Measurements from ENCODE around the gene IER5. TPM values are rescaled to one million over a fixed set of nuclear protein-coding genes. Genes with fewer than 3 reads are reported as not detected.

The IER5 gene
- total and polyA plus RNA-seq, 2 of the 13 experiments (the other 11 are each of a cell fraction or from before 2014, with no cell fraction given) = 2.5 to 3.5 TPM

DNA sequence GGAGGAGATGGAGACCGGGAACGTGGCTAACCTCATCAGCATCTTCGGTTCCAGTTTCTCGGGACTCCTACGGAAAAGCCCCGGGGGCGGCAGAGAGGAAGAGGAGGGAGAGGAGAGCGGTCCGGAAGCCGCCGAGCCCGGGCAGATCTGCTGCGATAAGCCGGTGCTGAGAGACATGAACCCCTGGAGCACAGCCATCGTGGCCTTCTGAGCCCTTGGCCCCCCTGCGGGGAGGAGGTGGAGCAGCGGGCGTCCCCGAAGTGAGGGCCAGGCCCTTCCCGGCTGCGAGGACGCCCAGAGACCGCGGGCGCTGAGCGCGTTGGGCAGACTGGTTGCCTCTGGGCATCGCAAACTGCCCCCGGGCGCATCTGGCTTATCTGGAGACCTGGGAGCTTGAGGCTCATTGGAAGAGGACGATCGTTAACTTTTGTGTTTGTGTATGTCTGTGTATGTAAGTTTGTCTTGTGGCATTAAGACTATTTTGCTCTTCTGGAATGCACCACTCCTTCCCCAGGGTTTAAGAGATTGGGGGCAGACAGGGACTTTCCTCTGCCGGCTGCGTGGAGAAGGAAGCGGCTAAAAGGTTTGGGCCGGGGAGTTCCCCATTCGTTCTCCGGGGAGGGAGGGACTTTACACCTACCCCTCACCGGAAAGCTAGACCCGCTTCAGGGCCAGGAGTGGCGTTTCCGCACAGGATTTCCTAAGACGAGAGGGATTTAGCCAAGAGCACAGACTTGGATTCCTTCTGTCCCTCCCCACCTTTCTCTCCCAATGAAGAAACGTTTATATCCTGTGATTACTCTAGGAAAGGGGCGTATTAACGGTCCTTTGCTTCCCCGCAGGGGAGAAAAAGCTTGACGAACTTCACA lies 1.4 kb downstream of the IER5 start (continued):
- TF ChIP-seq, protein P1, sequence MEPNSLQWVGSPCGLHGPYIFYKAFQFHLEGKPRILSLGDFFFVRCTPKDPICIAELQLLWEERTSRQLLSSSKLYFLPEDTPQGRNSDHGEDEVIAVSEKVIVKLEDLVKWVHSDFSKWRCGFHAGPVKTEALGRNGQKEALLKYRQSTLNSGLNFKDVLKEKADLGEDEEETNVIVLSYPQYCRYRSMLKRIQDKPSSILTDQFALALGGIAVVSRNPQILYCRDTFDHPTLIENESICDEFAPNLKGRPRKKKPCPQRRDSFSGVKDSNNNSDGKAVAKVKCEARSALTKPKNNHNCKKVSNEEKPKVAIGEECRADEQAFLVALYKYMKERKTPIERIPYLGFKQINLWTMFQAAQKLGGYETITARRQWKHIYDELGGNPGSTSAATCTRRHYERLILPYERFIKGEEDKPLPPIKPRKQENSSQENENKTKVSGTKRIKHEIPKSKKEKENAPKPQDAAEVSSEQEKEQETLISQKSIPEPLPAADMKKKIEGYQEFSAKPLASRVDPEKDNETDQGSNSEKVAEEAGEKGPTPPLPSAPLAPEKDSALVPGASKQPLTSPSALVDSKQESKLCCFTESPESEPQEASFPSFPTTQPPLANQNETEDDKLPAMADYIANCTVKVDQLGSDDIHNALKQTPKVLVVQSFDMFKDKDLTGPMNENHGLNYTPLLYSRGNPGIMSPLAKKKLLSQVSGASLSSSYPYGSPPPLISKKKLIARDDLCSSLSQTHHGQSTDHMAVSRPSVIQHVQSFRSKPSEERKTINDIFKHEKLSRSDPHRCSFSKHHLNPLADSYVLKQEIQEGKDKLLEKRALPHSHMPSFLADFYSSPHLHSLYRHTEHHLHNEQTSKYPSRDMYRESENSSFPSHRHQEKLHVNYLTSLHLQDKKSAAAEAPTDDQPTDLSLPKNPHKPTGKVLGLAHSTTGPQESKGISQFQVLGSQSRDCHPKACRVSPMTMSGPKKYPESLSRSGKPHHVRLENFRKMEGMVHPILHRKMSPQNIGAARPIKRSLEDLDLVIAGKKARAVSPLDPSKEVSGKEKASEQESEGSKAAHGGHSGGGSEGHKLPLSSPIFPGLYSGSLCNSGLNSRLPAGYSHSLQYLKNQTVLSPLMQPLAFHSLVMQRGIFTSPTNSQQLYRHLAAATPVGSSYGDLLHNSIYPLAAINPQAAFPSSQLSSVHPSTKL (CRISPR knock-in tag; IDR thresholded peaks at IDR 0.05) = peak; percentile 13; the same call in 1 of the 2 replicates
- TF ChIP-seq ZNF124 (CRISPR knock-in tag; IDR thresholded peaks at IDR 0.05) (no peak), IRF2 (CRISPR knock-in tag; IDR thresholded peaks at IDR 0.05) (no peak), ZNF101 (CRISPR knock-in tag; IDR thresholded peaks at IDR 0.05; ENCODE audit: borderline replicate concordance, low read depth) (no peak), ZNF44 (CRISPR knock-in tag; IDR thresholded peaks at IDR 0.05) (no peak), DNMT3B (CRISPR knock-in tag; conservative IDR thresholded peaks at IDR 0.05) (0 out of 2 replicates have a peak, but pooled peaks have one; percentile 16), CREB1 (IDR thresholded peaks at IDR 0.05) (no peak), CREB1 (CRISPR knock-in tag; IDR thresholded peaks at IDR 0.05) (no peak), NONO (IDR thresholded peaks at IDR 0.05) (no peak), NONO (CRISPR knock-in tag; conservative IDR thresholded peaks at IDR 0.05) (0 out of 2 replicates have a peak, but pooled peaks have one; percentile 19), KMT2B (CRISPR knock-in tag; IDR thresholded peaks at IDR 0.05) (peak; percentile 47; the same call in 1 of the 2 replicates), NFIC (IDR thresholded peaks at IDR 0.05; ENCODE audit: low read length) (no peak)
- TF ChIP-seq, protein P2, sequence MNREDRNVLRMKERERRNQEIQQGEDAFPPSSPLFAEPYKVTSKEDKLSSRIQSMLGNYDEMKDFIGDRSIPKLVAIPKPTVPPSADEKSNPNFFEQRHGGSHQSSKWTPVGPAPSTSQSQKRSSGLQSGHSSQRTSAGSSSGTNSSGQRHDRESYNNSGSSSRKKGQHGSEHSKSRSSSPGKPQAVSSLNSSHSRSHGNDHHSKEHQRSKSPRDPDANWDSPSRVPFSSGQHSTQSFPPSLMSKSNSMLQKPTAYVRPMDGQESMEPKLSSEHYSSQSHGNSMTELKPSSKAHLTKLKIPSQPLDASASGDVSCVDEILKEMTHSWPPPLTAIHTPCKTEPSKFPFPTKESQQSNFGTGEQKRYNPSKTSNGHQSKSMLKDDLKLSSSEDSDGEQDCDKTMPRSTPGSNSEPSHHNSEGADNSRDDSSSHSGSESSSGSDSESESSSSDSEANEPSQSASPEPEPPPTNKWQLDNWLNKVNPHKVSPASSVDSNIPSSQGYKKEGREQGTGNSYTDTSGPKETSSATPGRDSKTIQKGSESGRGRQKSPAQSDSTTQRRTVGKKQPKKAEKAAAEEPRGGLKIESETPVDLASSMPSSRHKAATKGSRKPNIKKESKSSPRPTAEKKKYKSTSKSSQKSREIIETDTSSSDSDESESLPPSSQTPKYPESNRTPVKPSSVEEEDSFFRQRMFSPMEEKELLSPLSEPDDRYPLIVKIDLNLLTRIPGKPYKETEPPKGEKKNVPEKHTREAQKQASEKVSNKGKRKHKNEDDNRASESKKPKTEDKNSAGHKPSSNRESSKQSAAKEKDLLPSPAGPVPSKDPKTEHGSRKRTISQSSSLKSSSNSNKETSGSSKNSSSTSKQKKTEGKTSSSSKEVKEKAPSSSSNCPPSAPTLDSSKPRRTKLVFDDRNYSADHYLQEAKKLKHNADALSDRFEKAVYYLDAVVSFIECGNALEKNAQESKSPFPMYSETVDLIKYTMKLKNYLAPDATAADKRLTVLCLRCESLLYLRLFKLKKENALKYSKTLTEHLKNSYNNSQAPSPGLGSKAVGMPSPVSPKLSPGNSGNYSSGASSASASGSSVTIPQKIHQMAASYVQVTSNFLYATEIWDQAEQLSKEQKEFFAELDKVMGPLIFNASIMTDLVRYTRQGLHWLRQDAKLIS (CRISPR knock-in tag; IDR thresholded peaks at IDR 0.05) = 0 out of 2 replicates have a peak, but pooled peaks have one; percentile 52
